Activated T-helper 9 cell treated with anti-CD3 and anti-CD28 coated beads, Interleukin-2, amount 50 U/mL, for 16 hours (primary cell): ENCODE measurements around the gene ANGEL2.
"Not testable (repeated sequence)": the region's sequence is repeated elsewhere in the genome, so short reads cannot be mapped to it uniquely, and the experiment has no call there.

Experiments
- DNase-seq: peaks from one replicate; pipeline ENCODE4 v3.0.0-alpha.2; 2020; ENCODE audit warnings: low read depth

Gene ANGEL2

GRCh38 chr1:212975111-212975918 lies 40.4 kb downstream of the ANGEL2 start:
- DNase-seq = no peak

- DNase-seq = no peak
These were observed 41.0 kb downstream of the ANGEL2 start for GRCh38 chr1:212974711-212975110.

GRCh38 chr1:212973899-212974298 lies 41.8 kb downstream of the ANGEL2 start:
- no peak for DNase-seq

- no peak for DNase-seq
These were observed 42.2 kb downstream of the ANGEL2 start for GRCh38 chr1:212973426-212973825.

- no peak for DNase-seq
These were observed 44.4 kb downstream of the ANGEL2 start for GRCh38 chr1:212971312-212971711.

- no peak for DNase-seq
These were observed 45.6 kb downstream of the ANGEL2 start for GRCh38 chr1:212970085-212970484.

- no peak for DNase-seq
These were observed 47.3 kb downstream of the ANGEL2 start for GRCh38 chr1:212968368-212968863.

- DNase-seq = no peak
These were observed 47.9 kb downstream of the ANGEL2 start for GRCh38 chr1:212967801-212968200.

- no peak for DNase-seq
These were observed 49.1 kb downstream of the ANGEL2 start for GRCh38 chr1:212966616-212967015.

- not testable (repeated sequence) for DNase-seq
These were observed 50.7 kb downstream of the ANGEL2 start for GRCh38 chr1:212964993-212965392.

GRCh38 chr1:212964102-212964501 lies 51.6 kb downstream of the ANGEL2 start:
- DNase-seq = no peak

- DNase-seq = no peak
These were observed 53.2 kb downstream of the ANGEL2 start for GRCh38 chr1:212962509-212962908.

- no peak for DNase-seq
These were observed 54.7 kb downstream of the ANGEL2 start for GRCh38 chr1:212960932-212961331.

GRCh38 chr1:212959266-212960220 lies 56.1 kb downstream of the ANGEL2 start:
- DNase-seq = no peak

- no peak for DNase-seq
These were observed 57.5 kb downstream of the ANGEL2 start for GRCh38 chr1:212958175-212958574.

GRCh38 chr1:212957546-212957945 lies 58.1 kb downstream of the ANGEL2 start:
- no peak for DNase-seq

- DNase-seq = no peak
These were observed 59.6 kb downstream of the ANGEL2 start for GRCh38 chr1:212955961-212956620.

GRCh38 chr1:212955098-212955497 lies 60.6 kb downstream of the ANGEL2 start:
- DNase-seq = no peak

- DNase-seq = no peak
These were observed 61.2 kb downstream of the ANGEL2 start for GRCh38 chr1:212954514-212954913.

GRCh38 chr1:212953321-212953720 lies 62.3 kb downstream of the ANGEL2 start:
- DNase-seq = no peak

GRCh38 chr1:212952641-212952976 lies 63.1 kb downstream of the ANGEL2 start:
- no peak for DNase-seq

- DNase-seq = no peak
These were observed 63.6 kb downstream of the ANGEL2 start for GRCh38 chr1:212951947-212952640.
